Ascending aorta (tissue), 2 donors: ENCODE measurements around the gene SRRT. TPM values are rescaled to one million over a fixed set of nuclear protein-coding genes. Genes with fewer than 3 reads are reported as not detected.
A peak's percentile ranks its signal among the peaks of the same experiment; 100 is the strongest.

Source experiments
- DNase-seq, 2 donors: peaks; one replicate each; pipeline ENCODE4 v3.0.0-alpha.2; 2019; ENCODE audit warnings: low spot score in 2 of 2
- H3K27ac ChIP-seq, 2 donors: fragments of 200-600 bp; sonication (generic); one replicate each; pipeline ENCODE4 v1.5.1; 2016 to 2017; ENCODE audit warnings: mild to moderate bottlenecking in 1 of 2
- H3K27me3 ChIP-seq: fragments of 200-600 bp; sonication (generic); one replicate; pipeline ENCODE4 v1.5.1; 2017
- H3K36me3 ChIP-seq, 2 donors: fragments of 200-600 bp; sonication (generic); one replicate each; pipeline ENCODE4 v1.5.1; 2016
- H3K4me1 ChIP-seq, 2 donors: fragments of 200-600 bp; sonication (generic); one replicate each; pipeline ENCODE4 v1.5.1; 2016 to 2017; ENCODE audit warnings: mild to moderate bottlenecking in 1 of 2
- H3K4me3 ChIP-seq, 2 donors: fragments of 200-600 bp; sonication (generic); one replicate each; pipeline ENCODE4 v1.5.1; 2016 to 2017; ENCODE audit warnings: mild to moderate bottlenecking in 1 of 2
- H3K9me3 ChIP-seq, 2 donors: fragments of 200-600 bp; sonication (generic); one replicate each; pipeline ENCODE4 v1.5.1; 2016
- intact Hi-C: fragments of 100-400 bp; cut with DNase I; formaldehyde crosslinking; loops from one replicate; pipeline ENCODE4 v1.15.1; 2023
- total RNA-seq: library from RNA; depleted of rRNA; stranded (reverse); fragments of >200 nt; gene quantifications from one replicate; pipeline ENCODE4 v1.1.0, GENCODE V29; 2016
- TF ChIP-seq, protein P1 (sequence below), 3 experiments: fragments of 200-600 bp in 2 of 3; fragments of 450-650 bp in 1 of 3; sonication (generic) in 2 of 3; IDR thresholded peaks; one replicate each; pipeline ENCODE4 v1.5.1; 2016 to 2019; ENCODE audit warnings: antibody characterized with exemption in 3 of 3, mild to moderate bottlenecking in 1 of 3, moderate library complexity in 1 of 3

SRRT gene
- total RNA-seq, 1 donor from 2014 or later, result 89.2 TPM

- Histone ChIP-seq H3K36me3 (no peaks in the 10 kb centered on the region), H3K27ac (no peak overlapping the region), H3K4me3 (peak overlapping the region; percentile 46 to 62), H3K27me3 (peaks cover 14% of the 10 kb centered on the region), H3K4me1 (peaks cover 6 to 20% of the 10 kb centered on the region in 2 donors), H3K9me3 (no peaks in the 10 kb centered on the region)
- intact Hi-C loops, result loop anchor here (5.0 kb wide), 2 partner anchors 182 to 242 kb away; no protein-coding TSS in a partner anchor
- TF ChIP-seq, protein P1, sequence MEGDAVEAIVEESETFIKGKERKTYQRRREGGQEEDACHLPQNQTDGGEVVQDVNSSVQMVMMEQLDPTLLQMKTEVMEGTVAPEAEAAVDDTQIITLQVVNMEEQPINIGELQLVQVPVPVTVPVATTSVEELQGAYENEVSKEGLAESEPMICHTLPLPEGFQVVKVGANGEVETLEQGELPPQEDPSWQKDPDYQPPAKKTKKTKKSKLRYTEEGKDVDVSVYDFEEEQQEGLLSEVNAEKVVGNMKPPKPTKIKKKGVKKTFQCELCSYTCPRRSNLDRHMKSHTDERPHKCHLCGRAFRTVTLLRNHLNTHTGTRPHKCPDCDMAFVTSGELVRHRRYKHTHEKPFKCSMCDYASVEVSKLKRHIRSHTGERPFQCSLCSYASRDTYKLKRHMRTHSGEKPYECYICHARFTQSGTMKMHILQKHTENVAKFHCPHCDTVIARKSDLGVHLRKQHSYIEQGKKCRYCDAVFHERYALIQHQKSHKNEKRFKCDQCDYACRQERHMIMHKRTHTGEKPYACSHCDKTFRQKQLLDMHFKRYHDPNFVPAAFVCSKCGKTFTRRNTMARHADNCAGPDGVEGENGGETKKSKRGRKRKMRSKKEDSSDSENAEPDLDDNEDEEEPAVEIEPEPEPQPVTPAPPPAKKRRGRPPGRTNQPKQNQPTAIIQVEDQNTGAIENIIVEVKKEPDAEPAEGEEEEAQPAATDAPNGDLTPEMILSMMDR (IDR thresholded peaks at IDR 0.05), result peak; percentile 80 to 96 (median 93)
- DNase-seq, result no peak
These were observed 20.2 kb downstream of the SRRT start for GRCh38 chr7:100894860-100895700.

DNA sequence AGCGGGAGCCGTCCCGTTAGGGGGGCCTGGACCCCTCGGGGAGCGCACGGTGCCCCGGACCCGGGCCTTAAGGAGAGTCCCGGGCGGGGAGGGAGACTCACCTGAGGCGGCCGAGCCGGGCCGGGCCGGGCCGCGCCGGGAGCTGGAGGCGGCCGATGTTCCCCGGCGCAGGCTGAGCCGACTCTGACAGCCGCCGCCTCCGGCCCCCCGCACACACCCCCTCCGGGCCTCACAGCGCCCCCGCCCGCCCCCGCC is 20.7 kb downstream of the SRRT start, which contains the start of gene ACHE:
TSS of gene ACHE (minus strand) at position 188 of the 255 bp plus-strand sequence. CDS start 1,656 bp downstream, outside the sequence.
- TF ChIP-seq, protein P1 (IDR thresholded peaks at IDR 0.05), result no peak
- peak within 1 kb of the TSS; percentile 46 to 62 for H3K4me3 ChIP-seq
- H3K9me3 ChIP-seq, result no peaks in the 10 kb centered on the region
- intact Hi-C loops, result loop anchor here (5.0 kb wide), 1 partner anchor 182 kb away; no protein-coding TSS in a partner anchor
- H3K27ac ChIP-seq, result no peak within 1 kb of the TSS
- H3K27me3 ChIP-seq, result peaks cover 14% of the 10 kb centered on the region
- H3K36me3 ChIP-seq, result no peaks in the 10 kb centered on the region
- H3K4me1 ChIP-seq, result peaks cover 6 to 20% of the 10 kb centered on the region in 2 donors
- no peak for DNase-seq

DNA sequence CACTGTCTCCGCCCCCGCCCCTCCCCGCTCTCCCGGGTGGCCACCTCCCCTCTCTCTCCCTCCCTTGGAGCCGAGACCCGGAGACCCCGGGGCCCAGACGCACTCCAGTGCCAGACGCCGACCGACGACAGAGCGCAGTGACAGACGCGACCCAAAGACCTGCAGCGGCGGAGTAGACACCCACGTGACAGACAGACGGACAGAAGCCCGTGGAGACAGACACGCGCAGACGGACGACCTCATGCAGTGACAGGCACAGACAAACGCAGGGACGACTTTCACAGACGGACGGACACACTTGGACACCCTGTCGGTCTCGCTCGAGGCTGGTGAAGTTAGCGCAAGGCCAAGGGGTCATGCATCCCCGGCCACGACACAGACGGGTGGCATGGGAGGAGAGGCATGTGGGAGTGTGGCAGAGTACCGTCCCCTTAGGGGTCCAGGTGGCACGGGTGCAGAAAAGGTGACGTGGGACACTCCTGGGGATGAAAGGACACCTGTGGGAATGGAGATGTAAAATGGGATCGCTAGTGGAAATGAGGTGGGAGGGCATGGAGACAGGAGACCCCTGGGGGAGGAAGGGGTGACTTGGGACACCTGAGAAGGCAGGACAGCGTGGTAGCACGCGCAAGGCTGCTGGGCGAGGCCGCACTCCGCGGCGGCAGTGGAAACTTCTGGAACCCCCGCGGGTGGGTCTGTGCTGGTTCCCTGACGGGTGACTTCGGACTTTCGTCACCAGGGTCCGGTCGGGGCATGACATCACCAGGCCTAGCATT is 21.2 kb downstream of the SRRT start:
- TF ChIP-seq, protein P1 (IDR thresholded peaks at IDR 0.05), result no peak
- no peak overlapping the region for H3K27ac ChIP-seq
- H3K27me3 ChIP-seq, result peaks cover 14% of the 10 kb centered on the region
- intact Hi-C loops, result loop anchor here (5.0 kb wide), 1 partner anchor 181 kb away; no protein-coding TSS in a partner anchor
- H3K36me3 ChIP-seq, result no peaks in the 10 kb centered on the region
- H3K9me3 ChIP-seq, result no peaks in the 10 kb centered on the region
- peak overlapping the region; percentile 46 to 62 for H3K4me3 ChIP-seq
- peaks cover 6 to 15% of the 10 kb centered on the region in 2 donors for H3K4me1 ChIP-seq
- no peak for DNase-seq

GRCh38 chr7:100896732-100897608 is 22.1 kb downstream of the SRRT start:
- H3K4me1 ChIP-seq, result peaks cover 6 to 14% of the 10 kb centered on the region in 2 donors
- peak overlapping the region; percentile 42 to 62 for H3K4me3 ChIP-seq
- intact Hi-C loops, result loop anchor here (1.0 to 5.0 kb wide), 2 partner anchors 162 to 180 kb away; no protein-coding TSS in a partner anchor
- DNase-seq, result no peak
- TF ChIP-seq, protein P1 (IDR thresholded peaks at IDR 0.05), result peak; percentile 68 to 73 (median 69)
- H3K36me3 ChIP-seq, result no peaks in the 10 kb centered on the region
- no peak overlapping the region for H3K27ac ChIP-seq
- peaks cover 14% of the 10 kb centered on the region for H3K27me3 ChIP-seq
- H3K9me3 ChIP-seq, result no peaks in the 10 kb centered on the region
